Umbilical cord (tissue), 2 donors: ENCODE data around the gene MPZL1. TPM values are rescaled to one million over a fixed set of nuclear protein-coding genes. Genes with fewer than 3 reads are reported as not detected.
"Not testable (repeated sequence)": the region's sequence is repeated elsewhere in the genome, so short reads cannot be mapped to it uniquely, and the experiment has no call there.

Experiments
- DNase-seq: peaks from one replicate; pipeline ENCODE4 v3.0.0-alpha.2; 2015; ENCODE audit warnings: low spot score
- total RNA-seq: library from RNA; depleted of rRNA; stranded (reverse); fragments of >200 nt; gene quantifications from one replicate; pipeline ENCODE4 v1.2.3, GENCODE V29; 2014; ENCODE audit warnings: low replicate concordance; ENCODE audit not compliant: insufficient read depth

Gene MPZL1
- total RNA-seq, 1 donor from 2014 or later = 108 TPM

GRCh38 chr1:167806235-167806634 lies 84.5 kb downstream of the MPZL1 start:
- DNase-seq = not testable (repeated sequence)

- not testable (repeated sequence) for DNase-seq
Observed at GRCh38 chr1:167806676-167807075, 84.9 kb downstream of the MPZL1 start.

GRCh38 chr1:167808104-167808503 lies 86.3 kb downstream of the MPZL1 start:
- no peak for DNase-seq

- DNase-seq = no peak
Observed at GRCh38 chr1:167808690-167809089, 86.9 kb downstream of the MPZL1 start.

- no peak for DNase-seq
Observed at GRCh38 chr1:167812972-167813371, 91.2 kb downstream of the MPZL1 start.

GRCh38 chr1:167815650-167816049 lies 93.9 kb downstream of the MPZL1 start:
- DNase-seq = no peak

GRCh38 chr1:167819849-167820683 lies 98.3 kb downstream of the MPZL1 start:
- peak; percentile 66 for DNase-seq

- DNase-seq = no peak
Observed at GRCh38 chr1:167820684-167821355, 99.0 kb downstream of the MPZL1 start.

GRCh38 chr1:167821356-167821685 lies 99.5 kb downstream of the MPZL1 start:
- no peak for DNase-seq

GRCh38 chr1:167821969-167822685 lies 100.3 kb downstream of the MPZL1 start:
- DNase-seq = no peak

- DNase-seq = no peak
Observed at GRCh38 chr1:167824163-167824794, 102.5 kb downstream of the MPZL1 start.

GRCh38 chr1:167825419-167826079 lies 103.8 kb downstream of the MPZL1 start:
- DNase-seq = no peak

- DNase-seq = no peak
Observed at GRCh38 chr1:167826127-167826526, 104.3 kb downstream of the MPZL1 start.

- DNase-seq = no peak
Observed at GRCh38 chr1:167829868-167830267, 108.1 kb downstream of the MPZL1 start.

GRCh38 chr1:167830668-167831067 lies 108.9 kb downstream of the MPZL1 start:
- DNase-seq = not testable (repeated sequence)

- DNase-seq = no peak
Observed at GRCh38 chr1:167832693-167833092, 110.9 kb downstream of the MPZL1 start.

GRCh38 chr1:167833904-167834303 lies 112.1 kb downstream of the MPZL1 start:
- DNase-seq = no peak

- DNase-seq = no peak
Observed at GRCh38 chr1:167836197-167836596, 114.4 kb downstream of the MPZL1 start.

GRCh38 chr1:167837326-167837725 lies 115.5 kb downstream of the MPZL1 start:
- no peak for DNase-seq

- DNase-seq = no peak
Observed at GRCh38 chr1:167839009-167839408, 117.2 kb downstream of the MPZL1 start.
